ENCODE data around the gene GLDN. TPM values are rescaled to one million over a fixed set of nuclear protein-coding genes. Genes with fewer than 3 reads are reported as not detected.

The GLDN gene
- total and polyA plus RNA-seq, 2 experiments from 2014 or later, result 0.32 to 1.2 TPM

DNA sequence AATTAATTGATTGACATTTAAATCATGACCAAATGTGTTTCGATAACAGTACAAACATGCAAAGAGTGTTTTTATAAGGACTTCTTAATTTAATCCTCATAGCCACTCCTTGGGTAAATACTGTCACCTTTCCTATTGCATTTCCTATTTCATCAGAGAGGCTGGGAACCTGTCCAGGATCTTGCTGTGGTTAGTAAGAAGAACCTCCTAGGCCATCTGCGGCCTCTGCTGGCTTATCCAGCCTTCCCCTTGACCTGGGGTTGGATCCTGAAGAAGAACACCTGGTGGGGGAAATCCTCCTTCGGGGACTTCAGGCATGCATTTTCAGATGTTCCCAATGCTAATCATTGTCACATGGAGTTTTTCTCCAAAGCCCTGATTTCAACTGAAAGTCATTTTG lies 25.5 kb downstream of the GLDN start:
- no peak for DNase-seq (ENCODE audit: low spot score)
- H3K4me3 ChIP-seq, result no peak overlapping the region
- H3K4me2 ChIP-seq, result no peak overlapping the region
- H3K27me3 Mint-ChIP-seq (ENCODE audit: insufficient read depth, low read depth, poor library complexity), result peaks cover 1% of the 10 kb centered on the region
- TF ChIP-seq STAT1 (IDR thresholded peaks at IDR 0.05; ENCODE audit: unreplicated experiment), result no peak
- TF ChIP-seq, protein P1, sequence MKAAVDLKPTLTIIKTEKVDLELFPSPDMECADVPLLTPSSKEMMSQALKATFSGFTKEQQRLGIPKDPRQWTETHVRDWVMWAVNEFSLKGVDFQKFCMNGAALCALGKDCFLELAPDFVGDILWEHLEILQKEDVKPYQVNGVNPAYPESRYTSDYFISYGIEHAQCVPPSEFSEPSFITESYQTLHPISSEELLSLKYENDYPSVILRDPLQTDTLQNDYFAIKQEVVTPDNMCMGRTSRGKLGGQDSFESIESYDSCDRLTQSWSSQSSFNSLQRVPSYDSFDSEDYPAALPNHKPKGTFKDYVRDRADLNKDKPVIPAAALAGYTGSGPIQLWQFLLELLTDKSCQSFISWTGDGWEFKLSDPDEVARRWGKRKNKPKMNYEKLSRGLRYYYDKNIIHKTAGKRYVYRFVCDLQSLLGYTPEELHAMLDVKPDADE (IDR thresholded peaks at IDR 0.05), result no peak
- no peak for TF ChIP-seq ZNF331 (CRISPR knock-in tag; IDR thresholded peaks at IDR 0.05; ENCODE audit: low read depth)
- no peak for TF ChIP-seq ZNF114 (CRISPR knock-in tag; IDR thresholded peaks at IDR 0.05)
- TF ChIP-seq CREB1 (CRISPR knock-in tag; IDR thresholded peaks at IDR 0.05; ENCODE audit: low read depth), result no peak
- no peak for TF ChIP-seq JUNB (IDR thresholded peaks at IDR 0.05; ENCODE audit: unreplicated experiment)
- TF ChIP-seq, protein P2, sequence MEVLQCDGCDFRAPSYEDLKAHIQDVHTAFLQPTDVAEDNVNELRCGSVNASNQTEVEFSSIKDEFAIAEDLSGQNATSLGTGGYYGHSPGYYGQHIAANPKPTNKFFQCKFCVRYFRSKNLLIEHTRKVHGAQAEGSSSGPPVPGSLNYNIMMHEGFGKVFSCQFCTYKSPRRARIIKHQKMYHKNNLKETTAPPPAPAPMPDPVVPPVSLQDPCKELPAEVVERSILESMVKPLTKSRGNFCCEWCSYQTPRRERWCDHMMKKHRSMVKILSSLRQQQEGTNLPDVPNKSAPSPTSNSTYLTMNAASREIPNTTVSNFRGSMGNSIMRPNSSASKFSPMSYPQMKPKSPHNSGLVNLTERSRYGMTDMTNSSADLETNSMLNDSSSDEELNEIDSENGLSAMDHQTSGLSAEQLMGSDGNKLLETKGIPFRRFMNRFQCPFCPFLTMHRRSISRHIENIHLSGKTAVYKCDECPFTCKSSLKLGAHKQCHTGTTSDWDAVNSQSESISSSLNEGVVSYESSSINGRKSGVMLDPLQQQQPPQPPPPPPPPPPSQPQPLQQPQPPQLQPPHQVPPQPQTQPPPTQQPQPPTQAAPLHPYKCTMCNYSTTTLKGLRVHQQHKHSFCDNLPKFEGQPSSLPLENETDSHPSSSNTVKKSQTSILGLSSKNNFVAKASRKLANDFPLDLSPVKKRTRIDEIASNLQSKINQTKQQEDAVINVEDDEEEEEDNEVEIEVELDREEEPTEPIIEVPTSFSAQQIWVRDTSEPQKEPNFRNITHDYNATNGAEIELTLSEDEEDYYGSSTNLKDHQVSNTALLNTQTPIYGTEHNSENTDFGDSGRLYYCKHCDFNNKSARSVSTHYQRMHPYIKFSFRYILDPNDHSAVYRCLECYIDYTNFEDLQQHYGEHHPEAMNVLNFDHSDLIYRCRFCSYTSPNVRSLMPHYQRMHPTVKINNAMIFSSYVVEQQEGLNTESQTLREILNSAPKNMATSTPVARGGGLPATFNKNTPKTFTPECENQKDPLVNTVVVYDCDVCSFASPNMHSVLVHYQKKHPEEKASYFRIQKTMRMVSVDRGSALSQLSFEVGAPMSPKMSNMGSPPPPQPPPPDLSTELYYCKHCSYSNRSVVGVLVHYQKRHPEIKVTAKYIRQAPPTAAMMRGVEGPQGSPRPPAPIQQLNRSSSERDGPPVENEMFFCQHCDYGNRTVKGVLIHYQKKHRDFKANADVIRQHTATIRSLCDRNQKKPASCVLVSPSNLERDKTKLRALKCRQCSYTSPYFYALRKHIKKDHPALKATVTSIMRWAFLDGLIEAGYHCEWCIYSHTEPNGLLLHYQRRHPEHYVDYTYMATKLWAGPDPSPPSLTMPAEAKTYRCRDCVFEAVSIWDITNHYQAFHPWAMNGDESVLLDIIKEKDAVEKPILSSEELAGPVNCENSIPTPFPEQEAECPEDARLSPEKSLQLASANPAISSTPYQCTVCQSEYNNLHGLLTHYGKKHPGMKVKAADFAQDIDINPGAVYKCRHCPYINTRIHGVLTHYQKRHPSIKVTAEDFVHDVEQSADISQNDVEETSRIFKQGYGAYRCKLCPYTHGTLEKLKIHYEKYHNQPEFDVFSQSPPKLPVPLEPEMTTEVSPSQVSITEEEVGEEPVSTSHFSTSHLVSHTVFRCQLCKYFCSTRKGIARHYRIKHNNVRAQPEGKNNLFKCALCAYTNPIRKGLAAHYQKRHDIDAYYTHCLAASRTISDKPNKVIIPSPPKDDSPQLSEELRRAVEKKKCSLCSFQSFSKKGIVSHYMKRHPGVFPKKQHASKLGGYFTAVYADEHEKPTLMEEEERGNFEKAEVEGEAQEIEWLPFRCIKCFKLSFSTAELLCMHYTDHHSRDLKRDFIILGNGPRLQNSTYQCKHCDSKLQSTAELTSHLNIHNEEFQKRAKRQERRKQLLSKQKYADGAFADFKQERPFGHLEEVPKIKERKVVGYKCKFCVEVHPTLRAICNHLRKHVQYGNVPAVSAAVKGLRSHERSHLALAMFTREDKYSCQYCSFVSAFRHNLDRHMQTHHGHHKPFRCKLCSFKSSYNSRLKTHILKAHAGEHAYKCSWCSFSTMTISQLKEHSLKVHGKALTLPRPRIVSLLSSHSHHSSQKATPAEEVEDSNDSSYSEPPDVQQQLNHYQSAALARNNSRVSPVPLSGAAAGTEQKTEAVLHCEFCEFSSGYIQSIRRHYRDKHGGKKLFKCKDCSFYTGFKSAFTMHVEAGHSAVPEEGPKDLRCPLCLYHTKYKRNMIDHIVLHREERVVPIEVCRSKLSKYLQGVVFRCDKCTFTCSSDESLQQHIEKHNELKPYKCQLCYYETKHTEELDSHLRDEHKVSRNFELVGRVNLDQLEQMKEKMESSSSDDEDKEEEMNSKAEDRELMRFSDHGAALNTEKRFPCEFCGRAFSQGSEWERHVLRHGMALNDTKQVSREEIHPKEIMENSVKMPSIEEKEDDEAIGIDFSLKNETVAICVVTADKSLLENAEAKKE (CRISPR knock-in tag; IDR thresholded peaks at IDR 0.05), result no peak
- TF ChIP-seq, protein P3, sequence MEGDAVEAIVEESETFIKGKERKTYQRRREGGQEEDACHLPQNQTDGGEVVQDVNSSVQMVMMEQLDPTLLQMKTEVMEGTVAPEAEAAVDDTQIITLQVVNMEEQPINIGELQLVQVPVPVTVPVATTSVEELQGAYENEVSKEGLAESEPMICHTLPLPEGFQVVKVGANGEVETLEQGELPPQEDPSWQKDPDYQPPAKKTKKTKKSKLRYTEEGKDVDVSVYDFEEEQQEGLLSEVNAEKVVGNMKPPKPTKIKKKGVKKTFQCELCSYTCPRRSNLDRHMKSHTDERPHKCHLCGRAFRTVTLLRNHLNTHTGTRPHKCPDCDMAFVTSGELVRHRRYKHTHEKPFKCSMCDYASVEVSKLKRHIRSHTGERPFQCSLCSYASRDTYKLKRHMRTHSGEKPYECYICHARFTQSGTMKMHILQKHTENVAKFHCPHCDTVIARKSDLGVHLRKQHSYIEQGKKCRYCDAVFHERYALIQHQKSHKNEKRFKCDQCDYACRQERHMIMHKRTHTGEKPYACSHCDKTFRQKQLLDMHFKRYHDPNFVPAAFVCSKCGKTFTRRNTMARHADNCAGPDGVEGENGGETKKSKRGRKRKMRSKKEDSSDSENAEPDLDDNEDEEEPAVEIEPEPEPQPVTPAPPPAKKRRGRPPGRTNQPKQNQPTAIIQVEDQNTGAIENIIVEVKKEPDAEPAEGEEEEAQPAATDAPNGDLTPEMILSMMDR (conservative IDR thresholded peaks at IDR 0.05; ENCODE audit: low read depth in 2 of 2), result no peak
- TF ChIP-seq EZH2phosphoT487 (IDR thresholded peaks at IDR 0.05; ENCODE audit: unreplicated experiment), result no peak
- no peak for TF ChIP-seq NANOG (IDR thresholded peaks at IDR 0.05; ENCODE audit: borderline replicate concordance)
- TF ChIP-seq, protein P4, sequence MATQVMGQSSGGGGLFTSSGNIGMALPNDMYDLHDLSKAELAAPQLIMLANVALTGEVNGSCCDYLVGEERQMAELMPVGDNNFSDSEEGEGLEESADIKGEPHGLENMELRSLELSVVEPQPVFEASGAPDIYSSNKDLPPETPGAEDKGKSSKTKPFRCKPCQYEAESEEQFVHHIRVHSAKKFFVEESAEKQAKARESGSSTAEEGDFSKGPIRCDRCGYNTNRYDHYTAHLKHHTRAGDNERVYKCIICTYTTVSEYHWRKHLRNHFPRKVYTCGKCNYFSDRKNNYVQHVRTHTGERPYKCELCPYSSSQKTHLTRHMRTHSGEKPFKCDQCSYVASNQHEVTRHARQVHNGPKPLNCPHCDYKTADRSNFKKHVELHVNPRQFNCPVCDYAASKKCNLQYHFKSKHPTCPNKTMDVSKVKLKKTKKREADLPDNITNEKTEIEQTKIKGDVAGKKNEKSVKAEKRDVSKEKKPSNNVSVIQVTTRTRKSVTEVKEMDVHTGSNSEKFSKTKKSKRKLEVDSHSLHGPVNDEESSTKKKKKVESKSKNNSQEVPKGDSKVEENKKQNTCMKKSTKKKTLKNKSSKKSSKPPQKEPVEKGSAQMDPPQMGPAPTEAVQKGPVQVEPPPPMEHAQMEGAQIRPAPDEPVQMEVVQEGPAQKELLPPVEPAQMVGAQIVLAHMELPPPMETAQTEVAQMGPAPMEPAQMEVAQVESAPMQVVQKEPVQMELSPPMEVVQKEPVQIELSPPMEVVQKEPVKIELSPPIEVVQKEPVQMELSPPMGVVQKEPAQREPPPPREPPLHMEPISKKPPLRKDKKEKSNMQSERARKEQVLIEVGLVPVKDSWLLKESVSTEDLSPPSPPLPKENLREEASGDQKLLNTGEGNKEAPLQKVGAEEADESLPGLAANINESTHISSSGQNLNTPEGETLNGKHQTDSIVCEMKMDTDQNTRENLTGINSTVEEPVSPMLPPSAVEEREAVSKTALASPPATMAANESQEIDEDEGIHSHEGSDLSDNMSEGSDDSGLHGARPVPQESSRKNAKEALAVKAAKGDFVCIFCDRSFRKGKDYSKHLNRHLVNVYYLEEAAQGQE (IDR thresholded peaks at IDR 0.05; ENCODE audit: unreplicated experiment), result no peak
- TF ChIP-seq POLR2AphosphoS5 (IDR thresholded peaks at IDR 0.05; ENCODE audit: low read depth), result no peak
- TF ChIP-seq EZH2 (IDR thresholded peaks at IDR 0.05; ENCODE audit: low read depth, unreplicated experiment), result no peak
- H2AFZ ChIP-seq, result no peak overlapping the region
- no peak overlapping the region for H3K27ac Mint-ChIP-seq
- H3K27ac ChIP-seq (ENCODE audit: low read depth), result no peak overlapping the region
- H4K20me1 ChIP-seq (replicated peaks; ENCODE audit: insufficient read depth), result no peaks in the 10 kb centered on the region
- H3K4me1 ChIP-seq (ENCODE audit: insufficient read depth), result no peaks in the 10 kb centered on the region; the same call in 1 of the 2 replicates
- H3F3A ChIP-seq (replicated peaks; ENCODE audit: low read depth), result no peaks in the 10 kb centered on the region
- H3K4me1 Mint-ChIP-seq, result peaks cover 7% of the 10 kb centered on the region; the same call in 2 of the 3 replicates
- no peaks in the 10 kb centered on the region for H3K36me3 ChIP-seq (ENCODE audit: insufficient read depth)
- no peak overlapping the region for H3K4me3 Mint-ChIP-seq
- no peaks in the 10 kb centered on the region for H3K9me3 Mint-ChIP-seq
- H3K9me2 ChIP-seq (ENCODE audit: insufficient read depth), result no peaks in the 10 kb centered on the region
- ATAC-seq, result no peak
- no peaks in the 10 kb centered on the region for H3K36me3 Mint-ChIP-seq (ENCODE audit: low read depth)
- H3K27me3 ChIP-seq (ENCODE audit: insufficient read depth), result no peaks in the 10 kb centered on the region
- no peaks in the 10 kb centered on the region for H3K79me2 ChIP-seq (replicated peaks; ENCODE audit: insufficient read depth)

Data from GM23338 (cell line).